HG02610 (cell line): ENCODE data around the gene LDLR.
"Not testable (repeated sequence)": the region's sequence is repeated elsewhere in the genome, so short reads cannot be mapped to it uniquely, and the experiment has no call there.

Source experiments
- ATAC-seq: cut with Tn5 transposase; IDR thresholded peaks from one replicate; pipeline ENCODE4 v1.9.1; 2021; ENCODE audit warnings: mild to moderate bottlenecking, moderate library complexity; ENCODE audit not compliant: unreplicated experiment

LDLR gene

GRCh38 chr19:11102944-11103343 is 13.7 kb downstream of the LDLR start:
- no peak for ATAC-seq

GRCh38 chr19:11103667-11104066 is 14.4 kb downstream of the LDLR start:
- not testable (repeated sequence) for ATAC-seq

- no peak for ATAC-seq
Observed at GRCh38 chr19:11105014-11105636, 15.9 kb downstream of the LDLR start.

GRCh38 chr19:11106477-11106876 is 17.2 kb downstream of the LDLR start:
- ATAC-seq = no peak

- ATAC-seq = no peak
Observed at GRCh38 chr19:11108746-11109145, 19.5 kb downstream of the LDLR start.

GRCh38 chr19:11111117-11111770 is 22.0 kb downstream of the LDLR start:
- ATAC-seq = no peak

GRCh38 chr19:11111771-11112144 is 22.5 kb downstream of the LDLR start:
- ATAC-seq = no peak

GRCh38 chr19:11113140-11113708 is 24.0 kb downstream of the LDLR start:
- ATAC-seq = no peak

- ATAC-seq = no peak
Observed at GRCh38 chr19:11115042-11115441, 25.8 kb downstream of the LDLR start.

GRCh38 chr19:11115895-11116446 is 26.7 kb downstream of the LDLR start:
- no peak for ATAC-seq

GRCh38 chr19:11116507-11116906 is 27.2 kb downstream of the LDLR start:
- no peak for ATAC-seq

- not testable (repeated sequence) for ATAC-seq
Observed at GRCh38 chr19:11121963-11122362, 32.7 kb downstream of the LDLR start.

- ATAC-seq = no peak
Observed at GRCh38 chr19:11123114-11123513, 33.9 kb downstream of the LDLR start.

- not testable (repeated sequence) for ATAC-seq
Observed at GRCh38 chr19:11124157-11124556, 34.9 kb downstream of the LDLR start.

GRCh38 chr19:11125994-11126685 is 36.9 kb downstream of the LDLR start:
- ATAC-seq = no peak

GRCh38 chr19:11127905-11128304 is 38.6 kb downstream of the LDLR start:
- no peak for ATAC-seq

GRCh38 chr19:11130824-11131455 is 41.7 kb downstream of the LDLR start:
- ATAC-seq = no peak

- no peak for ATAC-seq
Observed at GRCh38 chr19:11131471-11131870, 42.2 kb downstream of the LDLR start.

GRCh38 chr19:11136400-11137101 is 47.3 kb downstream of the LDLR start:
- no peak for ATAC-seq

- ATAC-seq = no peak
Observed at GRCh38 chr19:11137542-11138384, 48.5 kb downstream of the LDLR start.
